HG03135 (cell line): ENCODE data around the gene AMN1.
"Not testable (repeated sequence)": the region's sequence is repeated elsewhere in the genome, so short reads cannot be mapped to it uniquely, and the experiment has no call there.

ENCODE experiments used
- ATAC-seq: cut with Tn5 transposase; IDR thresholded peaks from one replicate; pipeline ENCODE4 v1.9.1; 2021; ENCODE audit warnings: mild to moderate bottlenecking, moderate library complexity; ENCODE audit not compliant: unreplicated experiment

The AMN1 gene

GRCh38 chr12:31687101-31687527, 41.7 kb downstream of the AMN1 start:
- peak; percentile 65 for ATAC-seq

- ATAC-seq = no peak
Observed at GRCh38 chr12:31685801-31686200, 43.0 kb downstream of the AMN1 start.

GRCh38 chr12:31682136-31682962, 46.5 kb downstream of the AMN1 start:
- ATAC-seq = peak; percentile 77

- no peak for ATAC-seq
Observed at GRCh38 chr12:31672521-31672920, 56.3 kb downstream of the AMN1 start.

- ATAC-seq = not testable (repeated sequence)
Observed at GRCh38 chr12:31669582-31669981, 59.2 kb downstream of the AMN1 start.

- ATAC-seq = no peak
Observed at GRCh38 chr12:31669020-31669419, 59.8 kb downstream of the AMN1 start.

GRCh38 chr12:31664038-31664437, 64.8 kb downstream of the AMN1 start:
- ATAC-seq = no peak

GRCh38 chr12:31663576-31663975, 65.2 kb downstream of the AMN1 start:
- ATAC-seq = no peak

DNA sequence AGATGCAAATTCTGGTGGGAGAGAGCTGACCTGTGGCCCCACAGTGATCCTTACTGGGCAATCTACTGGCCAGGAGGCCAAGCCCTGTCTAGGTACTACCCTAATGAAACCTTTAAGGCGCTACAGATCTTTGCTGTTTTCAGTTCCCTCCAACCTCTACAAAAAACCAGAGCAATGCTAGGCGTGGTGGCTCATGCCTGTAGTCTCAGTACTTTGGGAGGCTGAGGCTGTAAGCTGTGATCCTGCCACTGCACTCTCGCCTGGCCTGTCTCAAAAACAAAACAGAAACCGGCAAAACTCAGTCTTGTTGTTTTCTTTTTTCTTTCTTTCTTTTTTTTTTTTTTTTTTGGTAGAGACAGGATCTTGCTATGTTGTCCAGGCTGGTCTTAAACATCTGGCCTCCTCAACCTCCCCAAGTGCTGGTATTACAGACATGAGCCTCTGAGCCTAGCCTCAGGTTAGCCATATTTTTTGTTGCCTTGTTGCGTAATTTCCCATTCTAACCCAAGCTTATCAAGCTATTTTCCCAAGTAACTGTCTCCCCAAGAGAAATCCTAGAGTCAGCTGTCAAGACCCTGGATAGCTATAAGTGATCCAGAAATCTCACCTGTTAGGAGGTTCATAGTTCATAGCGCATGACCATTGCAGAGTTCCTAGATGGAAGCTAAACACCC, 66.5 kb downstream of the AMN1 start:
- no peak for ATAC-seq

GRCh38 chr12:31659087-31659942, 69.5 kb downstream of the AMN1 start, which contains the start of gene ETFBKMT:
Gene ETFBKMT (plus strand): TSS chr12:31659688. CDS start chr12:31661954, 2,266 bp downstream.
- ATAC-seq = peak; percentile 100

DNA sequence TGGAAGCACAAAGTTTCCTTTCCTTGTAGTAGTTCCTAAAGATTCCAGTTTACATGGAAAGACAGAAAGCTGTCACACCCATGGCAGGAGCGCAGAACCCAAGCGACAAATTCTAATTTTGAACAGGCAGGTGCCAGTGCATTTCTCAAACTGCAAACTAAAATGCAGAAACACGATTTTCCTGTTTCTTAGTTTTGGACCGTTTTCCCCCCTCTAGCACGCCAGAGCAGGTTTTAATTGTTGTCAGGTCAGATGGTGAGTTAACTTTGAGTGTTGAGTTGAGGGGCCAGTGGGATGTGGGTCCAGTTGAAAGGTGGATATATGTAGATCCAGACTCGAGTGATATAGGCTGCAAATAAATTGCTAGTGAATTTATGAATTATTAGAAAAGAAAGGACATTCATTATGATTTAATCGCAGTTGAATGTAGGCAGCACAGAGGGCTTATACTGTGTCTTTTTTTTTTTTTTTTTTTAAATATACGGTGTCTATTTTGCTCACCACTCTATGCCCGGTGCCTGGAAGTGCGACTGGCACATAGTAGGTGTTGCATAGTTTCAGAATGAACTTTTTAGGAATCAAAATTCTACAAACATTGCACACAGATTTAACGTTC, 70.2 kb downstream of the AMN1 start:
- no peak for ATAC-seq

DNA sequence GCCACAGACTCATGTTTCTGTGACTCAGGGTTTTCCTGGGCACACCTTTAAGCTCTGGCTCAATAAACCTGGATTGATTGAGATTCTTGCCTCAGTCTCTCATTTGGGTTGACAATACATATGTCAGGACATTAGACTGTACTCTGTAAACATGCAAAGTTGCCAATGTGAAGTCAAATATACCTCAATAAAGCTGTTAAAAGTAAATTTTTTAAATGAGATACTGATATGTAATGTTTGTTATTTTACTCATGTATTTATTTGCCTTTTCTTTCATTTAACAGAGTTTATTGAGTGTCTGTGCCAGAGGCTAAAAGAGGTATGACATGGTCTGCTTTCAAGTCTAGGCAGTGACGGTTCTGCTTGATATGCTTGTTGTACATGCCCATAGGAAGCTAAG, 73.0 kb downstream of the AMN1 start:
- no peak for ATAC-seq

GRCh38 chr12:31655208-31655607, 73.6 kb downstream of the AMN1 start:
- no peak for ATAC-seq

DNA sequence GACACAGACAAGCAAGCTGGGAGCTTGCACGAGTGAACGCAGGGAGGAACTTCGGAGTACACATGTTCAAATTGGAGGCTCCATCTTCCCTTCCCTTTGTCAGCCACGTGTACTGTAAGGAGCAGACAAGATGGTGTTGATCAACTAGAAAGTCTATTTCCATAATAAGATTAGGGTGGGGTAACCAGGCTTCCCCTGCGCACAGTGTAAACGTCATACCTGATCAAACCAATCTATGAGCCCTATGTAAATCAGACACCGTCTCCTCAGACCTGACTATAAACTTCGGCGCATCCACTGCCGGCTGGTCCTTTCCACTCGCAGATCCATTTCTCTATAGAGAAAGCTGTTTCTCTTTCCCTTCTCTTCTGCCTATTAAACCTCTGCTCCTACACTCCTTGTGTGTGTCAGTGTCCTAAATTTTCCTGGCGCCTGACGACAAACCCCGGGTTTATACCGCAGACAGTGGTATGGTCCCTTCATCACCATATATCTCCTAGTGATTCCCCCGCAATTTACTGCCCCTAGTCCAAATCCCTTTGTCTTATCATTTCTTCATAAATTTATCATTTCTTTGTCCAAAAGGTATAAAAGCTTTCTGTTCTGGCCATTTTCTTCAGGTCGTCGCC, 76.8 kb downstream of the AMN1 start:
- no peak for ATAC-seq

- ATAC-seq = no peak
Observed at GRCh38 chr12:31650918-31651317, 77.9 kb downstream of the AMN1 start.

DNA sequence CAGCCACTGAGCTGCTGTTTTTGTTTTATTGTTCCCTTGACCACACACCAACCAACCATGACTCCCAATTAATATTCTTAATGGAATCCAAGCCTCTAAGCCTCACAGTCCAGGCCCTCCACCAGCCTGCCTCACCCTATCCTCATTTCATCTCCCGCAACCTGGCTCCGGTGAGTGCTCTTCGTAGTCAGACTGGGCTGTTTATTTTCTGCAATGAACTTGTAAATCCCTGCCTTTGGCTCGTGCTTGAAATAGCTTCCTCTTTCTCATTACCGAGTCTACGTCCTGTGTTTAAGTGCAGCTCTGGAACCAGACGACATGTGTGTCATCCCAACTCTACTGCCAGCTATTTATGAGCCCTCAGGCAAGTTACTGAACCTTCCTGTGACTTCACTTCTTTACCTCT, 81.7 kb downstream of the AMN1 start:
- no peak for ATAC-seq

DNA sequence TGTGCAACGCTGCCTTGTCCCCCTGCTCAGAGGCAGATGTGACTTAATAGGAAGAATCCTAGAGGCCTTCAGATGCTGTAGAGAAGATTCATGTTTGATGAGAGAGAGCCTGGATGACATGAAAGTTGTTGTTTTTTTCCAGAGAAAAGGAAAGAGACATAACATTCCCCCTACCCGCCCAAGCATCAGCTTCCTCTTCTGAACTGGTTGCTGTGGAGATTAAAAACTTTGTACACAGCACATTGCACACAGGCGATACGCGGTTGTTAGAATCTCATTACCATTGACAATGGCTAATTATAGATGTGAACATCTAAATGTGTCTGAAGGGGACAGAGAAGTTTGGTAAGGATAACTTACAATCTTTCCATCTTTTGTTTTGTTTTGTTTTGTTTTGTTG, 82.9 kb downstream of the AMN1 start:
- ATAC-seq = no peak

DNA sequence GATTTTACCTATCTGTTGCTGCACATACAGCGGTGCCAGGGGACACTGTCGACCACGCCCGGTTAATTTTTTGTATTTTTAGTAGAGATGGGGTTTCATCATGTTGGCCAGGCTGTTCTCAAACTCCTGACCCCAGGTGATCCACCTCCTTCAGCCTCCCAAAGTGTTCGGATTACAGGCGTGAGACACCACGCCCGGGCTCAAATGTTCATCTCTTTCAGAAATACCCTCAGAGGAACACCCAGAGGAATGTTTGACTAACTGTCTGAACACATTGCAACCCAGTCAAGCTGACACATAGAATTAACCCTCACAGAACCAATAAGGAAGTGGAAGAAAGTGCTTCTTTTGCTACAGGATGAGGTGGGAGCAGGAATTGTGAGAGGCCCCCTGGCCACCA, 84.3 kb downstream of the AMN1 start:
- ATAC-seq = no peak

DNA sequence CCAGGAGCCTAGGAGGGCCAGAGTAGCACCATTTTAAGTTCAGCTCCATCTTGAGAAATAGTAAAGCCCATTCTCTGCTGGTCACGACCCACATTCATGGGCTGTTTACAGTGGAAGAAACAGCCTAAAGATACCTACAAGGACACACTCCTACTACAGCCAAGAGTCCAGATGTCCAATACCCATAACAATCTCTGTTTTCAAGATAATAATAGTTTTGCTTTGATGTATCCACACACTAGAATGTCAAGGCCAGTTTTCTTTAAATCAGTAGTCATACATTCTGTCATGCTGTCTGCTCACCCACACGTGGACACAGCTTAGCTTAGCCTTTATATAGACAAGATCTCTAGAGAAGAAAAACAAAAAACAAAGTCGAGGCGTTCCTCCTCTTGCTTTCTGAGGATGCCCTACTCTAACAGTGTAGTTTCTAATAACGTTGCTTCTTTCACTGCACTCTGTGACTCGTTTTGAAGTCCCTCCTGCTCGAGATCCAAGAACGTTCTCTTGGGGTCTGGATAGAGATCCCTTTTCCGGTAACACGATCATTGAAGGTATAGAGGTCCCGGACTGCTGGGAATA, 87.2 kb downstream of the AMN1 start:
- no peak for ATAC-seq

- no peak for ATAC-seq
Observed at GRCh38 chr12:31634620-31635019, 94.2 kb downstream of the AMN1 start.
